Endothelial cell of umbilical vein (primary cell): ENCODE data around the gene CDKL5.

Experiments
- POLR2A ChIP-seq: IDR thresholded peaks from 2 replicates; pipeline ENCODE4 v1.6.1; 2012; ENCODE audit warnings: low read depth, mild to moderate bottlenecking, control low read depth, low read length
- TF ChIP-seq, protein P1 (sequence below), 2 donors: IDR thresholded peaks; 1 replicate in 1 of 2; 2 replicates in 1 of 2; pipeline ENCODE4 v1.5.1; 2011; ENCODE audit warnings: low read length in 2 of 2, mild to moderate bottlenecking in 2 of 2, moderate library complexity in 2 of 2, control low read depth in 1 of 2, inconsistent platforms in 1 of 2, low read depth in 1 of 2; ENCODE audit not compliant: insufficient read depth in 1 of 2; ENCODE audit errors: extremely low read depth in 1 of 2
- TF ChIP-seq, protein P2 (sequence below): IDR thresholded peaks from 2 replicates; pipeline ENCODE4 v1.6.1; 2011; ENCODE audit not compliant: insufficient read depth, insufficient read length

- TF ChIP-seq, protein P1, sequence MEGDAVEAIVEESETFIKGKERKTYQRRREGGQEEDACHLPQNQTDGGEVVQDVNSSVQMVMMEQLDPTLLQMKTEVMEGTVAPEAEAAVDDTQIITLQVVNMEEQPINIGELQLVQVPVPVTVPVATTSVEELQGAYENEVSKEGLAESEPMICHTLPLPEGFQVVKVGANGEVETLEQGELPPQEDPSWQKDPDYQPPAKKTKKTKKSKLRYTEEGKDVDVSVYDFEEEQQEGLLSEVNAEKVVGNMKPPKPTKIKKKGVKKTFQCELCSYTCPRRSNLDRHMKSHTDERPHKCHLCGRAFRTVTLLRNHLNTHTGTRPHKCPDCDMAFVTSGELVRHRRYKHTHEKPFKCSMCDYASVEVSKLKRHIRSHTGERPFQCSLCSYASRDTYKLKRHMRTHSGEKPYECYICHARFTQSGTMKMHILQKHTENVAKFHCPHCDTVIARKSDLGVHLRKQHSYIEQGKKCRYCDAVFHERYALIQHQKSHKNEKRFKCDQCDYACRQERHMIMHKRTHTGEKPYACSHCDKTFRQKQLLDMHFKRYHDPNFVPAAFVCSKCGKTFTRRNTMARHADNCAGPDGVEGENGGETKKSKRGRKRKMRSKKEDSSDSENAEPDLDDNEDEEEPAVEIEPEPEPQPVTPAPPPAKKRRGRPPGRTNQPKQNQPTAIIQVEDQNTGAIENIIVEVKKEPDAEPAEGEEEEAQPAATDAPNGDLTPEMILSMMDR (IDR thresholded peaks at IDR 0.05; ENCODE audit: extremely low read depth in 1 of 2, insufficient read depth in 1 of 2, low read depth in 1 of 2, low read length in 2 of 2) = no peak
- TF ChIP-seq, protein P2, sequence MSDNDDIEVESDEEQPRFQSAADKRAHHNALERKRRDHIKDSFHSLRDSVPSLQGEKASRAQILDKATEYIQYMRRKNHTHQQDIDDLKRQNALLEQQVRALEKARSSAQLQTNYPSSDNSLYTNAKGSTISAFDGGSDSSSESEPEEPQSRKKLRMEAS = no peak
- no peak for TF ChIP-seq POLR2A
Observed at GRCh38 chrX:18619288-18619687, 193.9 kb downstream of the CDKL5 start.
